PFSK-1 (cell line): Measurements from ENCODE around the gene C1GALT1.

ENCODE experiments used
- FOXP2 ChIP-seq: optimal IDR thresholded peaks from 2 replicates; pipeline ENCODE3; 2011; ENCODE audit warnings: borderline replicate concordance, control low read depth, inconsistent platforms; ENCODE audit not compliant: insufficient read depth; ENCODE audit errors: extremely low read length, extremely low read depth
- POLR2AphosphoS5 ChIP-seq: IDR thresholded peaks from 2 replicates; pipeline ENCODE4 v1.6.1; 2012; ENCODE audit warnings: low read depth, mild to moderate bottlenecking, control low read depth, low read length, moderate library complexity
- REST ChIP-seq, 2 experiments: IDR thresholded peaks; 2 replicates each; pipeline versions ENCODE4 v1.6.1 to v1.8.0; 2011 to 2012; ENCODE audit warnings: low read depth in 2 of 2, low read length in 2 of 2, control low read depth in 1 of 2, inconsistent platforms in 1 of 2, mild to moderate bottlenecking in 1 of 2, moderate library complexity in 1 of 2; ENCODE audit not compliant: insufficient read depth in 1 of 2
- SIN3A ChIP-seq: IDR thresholded peaks from 2 replicates; pipeline ENCODE4 v1.6.1; 2012; ENCODE audit warnings: mild to moderate bottlenecking, low read length, moderate library complexity, borderline replicate concordance; ENCODE audit not compliant: insufficient read depth
- TAF1 ChIP-seq: IDR thresholded peaks from 2 replicates; pipeline ENCODE4 v1.6.1; 2012; ENCODE audit warnings: low read length, control low read depth, borderline replicate concordance; ENCODE audit not compliant: insufficient read depth

GRCh38 chr7:7264306-7265040, 82.1 kb downstream of the C1GALT1 start:
- no peak for TF ChIP-seq FOXP2
- no peak for TF ChIP-seq REST (IDR thresholded peaks at IDR 0.05; ENCODE audit: insufficient read depth in 1 of 2, low read depth in 2 of 2, low read length in 2 of 2)
- TF ChIP-seq TAF1 = no peak
- TF ChIP-seq POLR2AphosphoS5 = no peak
- no peak for TF ChIP-seq SIN3A
